IPS-18a (cell line): ENCODE results near the gene MAP3K10.

ENCODE experiments used
- H3K27ac ChIP-seq: one replicate; pipeline ENCODE4 v1.5.1; 2013; ENCODE audit warnings: low read length
- H3K27me3 ChIP-seq: one replicate; pipeline ENCODE4 v1.6.1; 2013; ENCODE audit warnings: mild to moderate bottlenecking, low read length; ENCODE audit not compliant: control insufficient read depth, insufficient read depth
- H3K36me3 ChIP-seq: one replicate; pipeline ENCODE4 v1.6.1; 2013; ENCODE audit warnings: low read depth, low read length; ENCODE audit not compliant: control insufficient read depth
- H3K4me1 ChIP-seq: one replicate; pipeline ENCODE4 v1.6.1; 2013; ENCODE audit warnings: low read depth, low read length; ENCODE audit not compliant: control insufficient read depth
- H3K4me3 ChIP-seq: one replicate; pipeline ENCODE4 v1.5.1; 2013; ENCODE audit warnings: low read length
- H3K9ac ChIP-seq: one replicate; pipeline ENCODE4 v1.6.1; 2013; ENCODE audit warnings: mild to moderate bottlenecking, low read length, moderate library complexity
- H3K9me3 ChIP-seq: one replicate; pipeline ENCODE4 v1.6.1; 2013; ENCODE audit warnings: low read depth, low read length; ENCODE audit not compliant: control insufficient read depth

The MAP3K10 gene

DNA sequence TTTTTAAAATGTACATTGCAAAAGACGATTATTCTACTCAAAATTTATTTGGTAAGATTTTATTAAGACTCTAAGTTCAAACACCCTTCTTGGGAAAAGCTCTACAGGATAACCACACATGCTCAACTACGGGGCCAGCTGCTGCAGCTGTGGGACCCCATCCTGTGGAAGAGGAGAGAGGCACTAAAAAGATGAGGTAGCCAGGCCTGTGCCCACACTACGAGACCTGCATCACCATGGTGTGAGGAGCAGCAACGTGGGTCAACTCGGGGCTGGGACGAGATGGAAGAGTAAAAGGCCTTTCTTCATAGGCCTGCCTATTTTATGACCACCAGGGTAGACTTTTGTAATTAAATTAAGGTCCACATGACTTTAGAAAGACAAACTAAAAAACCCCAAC is 39.8 kb downstream of the MAP3K10 start:
- peaks cover 7% of the 10 kb centered on the region for H3K36me3 ChIP-seq
- H3K4me1 ChIP-seq, result peaks cover 19% of the 10 kb centered on the region
- no peaks in the 10 kb centered on the region for H3K27me3 ChIP-seq
- H3K9ac ChIP-seq, result no peak overlapping the region
- H3K4me3 ChIP-seq, result no peak overlapping the region
- no peak overlapping the region for H3K27ac ChIP-seq
- H3K9me3 ChIP-seq, result no peaks in the 10 kb centered on the region

DNA sequence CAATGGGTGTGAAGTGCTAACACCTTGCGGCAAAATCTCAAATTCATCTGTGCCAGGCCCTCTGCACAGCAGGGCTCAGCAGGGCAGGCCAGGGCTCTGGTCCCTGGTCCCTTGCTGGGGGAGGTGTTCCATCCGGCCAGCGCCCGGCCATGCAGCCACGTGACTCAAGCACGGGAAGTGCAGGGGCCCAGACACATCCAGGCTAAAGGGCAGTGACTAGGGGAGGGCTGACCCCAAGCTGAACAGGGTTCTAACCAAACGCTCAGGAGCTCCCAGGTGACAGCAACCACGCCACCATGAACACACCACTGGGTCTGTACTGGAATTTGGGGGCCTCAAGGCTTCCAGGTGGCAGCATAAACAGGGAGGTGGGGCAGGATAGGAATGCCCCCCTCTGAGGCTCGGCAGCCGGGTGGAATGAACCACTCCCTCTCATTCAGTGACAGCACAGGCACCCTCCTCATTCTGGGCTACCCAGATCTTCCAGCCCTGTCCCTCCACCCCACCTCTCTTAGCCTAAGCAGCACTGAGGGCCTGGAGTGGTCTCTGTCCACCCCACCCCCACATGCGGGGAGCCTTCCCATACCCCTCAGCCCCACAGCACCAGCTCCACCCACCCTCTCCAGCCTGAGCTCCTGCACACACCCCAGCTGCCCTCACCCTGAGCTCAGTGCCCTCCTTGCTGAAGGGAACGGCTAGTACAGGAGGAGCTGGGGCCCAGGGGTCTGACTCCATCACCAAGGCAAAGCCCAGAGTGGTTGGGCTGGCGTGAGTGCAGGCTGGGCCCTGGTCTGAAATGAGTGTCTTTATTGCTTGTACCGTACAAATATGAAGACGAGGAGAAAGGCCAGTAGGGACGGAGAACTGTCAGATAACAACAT is 40.6 kb downstream of the MAP3K10 start:
- no peaks in the 10 kb centered on the region for H3K9me3 ChIP-seq
- H3K27ac ChIP-seq, result peak overlapping the region; percentile 6
- peaks cover 12% of the 10 kb centered on the region for H3K36me3 ChIP-seq
- H3K4me1 ChIP-seq, result peaks cover 19% of the 10 kb centered on the region
- no peak overlapping the region for H3K4me3 ChIP-seq
- no peaks in the 10 kb centered on the region for H3K27me3 ChIP-seq
- no peak overlapping the region for H3K9ac ChIP-seq

DNA sequence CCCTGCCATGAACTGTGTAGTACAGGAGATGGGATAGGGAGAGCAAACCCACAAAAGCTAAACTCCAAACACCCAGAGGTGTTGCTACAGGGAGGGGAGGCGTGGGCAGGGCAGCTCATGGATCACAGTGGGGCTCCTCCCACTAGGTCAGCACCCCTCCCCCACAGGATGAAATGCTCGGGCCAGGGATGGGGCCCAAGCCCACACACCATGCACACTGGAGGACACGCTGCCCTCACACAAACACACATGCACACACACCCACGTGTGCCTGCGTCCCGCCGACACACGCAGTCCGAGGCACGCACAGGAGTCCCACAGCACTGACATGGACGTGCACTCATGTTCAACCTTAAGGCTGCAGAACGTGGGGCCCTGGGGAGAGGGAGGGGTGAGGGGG is 41.3 kb downstream of the MAP3K10 start:
- Histone ChIP-seq H3K27me3 (no peaks in the 10 kb centered on the region), H3K4me1 (peaks cover 19% of the 10 kb centered on the region), H3K9me3 (no peaks in the 10 kb centered on the region), H3K9ac (no peak overlapping the region), H3K27ac (no peak overlapping the region), H3K36me3 (peaks cover 16% of the 10 kb centered on the region), H3K4me3 (no peak overlapping the region)

DNA sequence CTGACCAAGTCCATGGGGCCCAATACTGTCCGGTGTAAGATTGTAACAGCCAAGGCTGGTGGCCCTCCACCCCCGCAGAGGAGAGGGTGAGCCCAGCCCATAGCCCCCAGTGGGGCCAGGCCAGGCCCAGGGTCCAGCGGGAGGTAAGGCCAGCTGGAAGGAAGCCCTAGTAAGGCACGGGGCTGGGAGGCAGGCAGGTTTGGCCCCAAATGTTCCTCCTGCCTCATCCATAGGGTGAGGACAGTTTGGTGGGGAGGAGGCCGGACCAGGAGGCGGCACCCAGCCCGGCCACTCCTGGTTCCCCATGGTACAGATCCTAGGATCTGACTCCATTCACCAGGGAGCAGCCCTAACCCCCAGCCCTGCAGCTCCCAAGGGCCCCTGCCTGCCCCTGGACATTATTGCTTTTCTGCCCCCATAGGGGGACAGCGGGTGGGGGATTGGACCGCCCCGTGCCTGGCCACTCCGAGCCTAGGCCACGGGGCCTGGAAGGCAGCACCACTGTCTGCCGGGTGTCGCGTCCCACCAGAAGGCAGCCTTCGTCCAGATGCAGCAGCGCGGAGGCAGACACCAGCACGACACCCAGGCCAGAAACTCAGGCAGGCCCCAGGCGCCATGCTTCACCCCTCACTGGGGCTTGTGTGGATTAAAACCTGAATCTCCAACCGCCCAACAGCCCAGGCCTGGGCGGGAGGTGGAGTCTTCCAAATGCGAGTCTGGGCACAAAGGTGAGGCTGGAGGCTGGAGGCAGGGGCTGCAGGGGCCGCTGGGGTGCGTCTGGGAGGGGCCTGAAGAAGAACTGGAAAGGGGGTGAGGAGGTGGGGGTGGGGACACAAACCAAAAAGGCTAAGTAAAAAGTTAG is 42.0 kb downstream of the MAP3K10 start:
- Histone ChIP-seq H3K27me3 (no peaks in the 10 kb centered on the region), H3K27ac (no peak overlapping the region), H3K36me3 (peaks cover 20% of the 10 kb centered on the region), H3K4me1 (peaks cover 19% of the 10 kb centered on the region), H3K9ac (no peak overlapping the region), H3K4me3 (no peak overlapping the region), H3K9me3 (no peaks in the 10 kb centered on the region)

DNA sequence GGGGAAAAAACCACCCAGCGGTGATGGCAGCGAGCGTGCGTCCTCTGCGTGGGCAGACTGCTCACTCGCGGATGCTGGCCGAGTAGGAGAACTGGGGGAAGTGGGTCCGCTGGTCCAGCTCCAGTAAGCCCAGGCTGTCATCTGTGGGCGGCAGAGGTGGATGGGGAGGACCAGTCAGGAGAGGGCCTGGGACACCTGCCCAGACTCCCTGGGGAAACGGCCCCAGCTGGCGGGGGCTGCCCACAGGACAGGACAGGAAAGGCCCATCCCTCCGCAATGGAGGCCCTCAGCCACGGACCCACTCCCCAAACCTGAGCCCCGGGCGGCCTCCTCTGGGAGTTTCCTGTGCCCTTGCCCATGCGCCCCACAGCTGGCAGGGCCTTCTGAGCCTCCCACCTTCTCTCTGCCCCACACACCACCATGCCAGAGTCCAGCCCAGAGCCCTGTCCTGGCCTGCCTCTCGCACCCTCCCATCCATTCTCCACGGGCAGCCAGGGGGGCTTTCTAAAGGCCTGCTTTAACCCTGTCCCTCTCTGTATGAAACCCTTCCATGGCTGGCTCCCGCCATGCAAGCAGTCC is 42.7 kb downstream of the MAP3K10 start:
- no peak overlapping the region for H3K27ac ChIP-seq
- H3K4me1 ChIP-seq, result peaks cover 19% of the 10 kb centered on the region
- H3K9me3 ChIP-seq, result no peaks in the 10 kb centered on the region
- H3K9ac ChIP-seq, result no peak overlapping the region
- H3K27me3 ChIP-seq, result no peaks in the 10 kb centered on the region
- peaks cover 22% of the 10 kb centered on the region for H3K36me3 ChIP-seq
- no peak overlapping the region for H3K4me3 ChIP-seq

DNA sequence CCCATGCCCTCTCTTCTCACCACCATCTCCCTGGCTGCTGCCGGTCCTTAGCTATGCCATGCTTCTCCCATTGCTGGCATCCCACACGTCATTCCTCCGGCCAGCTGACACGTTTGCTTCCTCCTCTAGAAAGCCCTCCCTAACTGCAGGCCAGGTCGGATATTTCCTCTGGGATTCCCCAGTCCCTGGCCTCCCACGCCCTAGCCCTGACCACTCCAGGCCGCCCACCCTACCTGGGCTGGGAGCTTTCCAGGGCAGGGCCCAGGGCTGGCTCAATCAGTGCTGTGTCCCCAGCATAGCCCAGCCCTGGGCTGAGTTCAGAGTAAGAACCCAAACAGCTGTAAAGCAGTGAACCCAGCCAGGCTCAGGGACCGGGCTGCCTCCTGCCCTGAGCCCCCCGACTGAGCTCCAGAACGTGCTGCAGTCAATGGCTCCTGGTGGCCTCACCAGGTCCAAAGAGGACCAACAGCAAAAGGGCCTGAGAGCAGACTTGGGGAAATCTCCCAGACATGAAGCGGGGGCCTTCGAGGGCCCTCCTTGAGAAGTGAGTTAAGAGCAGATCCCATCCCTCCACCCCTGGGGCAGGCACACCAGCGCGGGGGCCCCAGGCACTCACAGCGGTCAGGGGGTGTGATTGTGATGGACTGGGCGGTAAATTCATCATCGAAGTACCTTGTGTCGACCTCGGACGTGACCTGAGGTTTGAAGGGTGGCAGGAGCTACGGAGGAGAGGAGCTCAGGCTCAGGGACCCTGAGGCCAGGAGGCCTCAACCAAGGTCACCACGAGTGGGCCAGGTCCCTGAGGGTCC is 43.4 kb downstream of the MAP3K10 start:
- Histone ChIP-seq H3K9me3 (no peaks in the 10 kb centered on the region), H3K27ac (no peak overlapping the region), H3K36me3 (peaks cover 29% of the 10 kb centered on the region), H3K9ac (no peak overlapping the region), H3K4me1 (peaks cover 19% of the 10 kb centered on the region), H3K27me3 (no peaks in the 10 kb centered on the region), H3K4me3 (no peak overlapping the region)

DNA sequence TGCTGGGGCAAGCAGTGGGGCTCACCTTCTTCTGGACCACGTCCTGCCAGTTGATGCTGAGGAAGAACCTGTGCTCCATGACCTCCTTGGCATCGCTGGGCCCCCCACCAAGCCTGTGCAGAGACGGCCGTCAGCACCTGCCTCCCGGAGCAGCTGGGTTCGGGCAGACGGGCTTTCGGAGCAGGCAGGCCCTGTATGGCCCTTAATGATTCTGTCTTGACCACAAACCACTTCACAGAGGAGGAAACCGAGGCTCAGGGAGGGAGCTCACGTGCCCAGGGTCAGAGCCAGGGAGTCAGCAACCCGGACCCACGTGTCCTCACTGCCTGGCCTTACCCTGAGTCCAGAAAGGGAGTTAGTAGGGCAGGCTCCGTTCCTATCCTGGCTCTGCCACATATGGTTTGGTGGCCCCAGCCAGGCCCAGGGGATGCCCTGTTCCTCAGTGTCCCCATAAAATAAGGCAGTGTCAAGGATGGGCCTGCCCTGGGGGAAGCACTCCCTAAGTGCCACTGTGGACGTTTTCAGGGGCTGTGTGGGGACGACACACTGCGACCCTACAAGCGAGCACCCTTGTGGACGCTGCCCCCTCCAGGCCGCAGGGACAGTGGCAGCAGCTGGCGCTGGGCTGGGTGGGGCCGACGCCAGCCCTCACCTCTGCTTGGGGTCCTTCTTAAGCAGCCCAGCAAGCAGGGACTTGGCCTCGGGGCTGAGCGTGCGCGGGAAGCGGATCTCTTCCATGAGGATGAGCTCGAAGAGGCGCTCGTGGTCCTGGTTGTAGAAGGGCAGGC is 44.2 kb downstream of the MAP3K10 start:
- no peak overlapping the region for H3K9ac ChIP-seq
- no peaks in the 10 kb centered on the region for H3K27me3 ChIP-seq
- peaks cover 19% of the 10 kb centered on the region for H3K4me1 ChIP-seq
- H3K4me3 ChIP-seq, result no peak overlapping the region
- no peak overlapping the region for H3K27ac ChIP-seq
- peaks cover 37% of the 10 kb centered on the region for H3K36me3 ChIP-seq
- no peaks in the 10 kb centered on the region for H3K9me3 ChIP-seq

DNA sequence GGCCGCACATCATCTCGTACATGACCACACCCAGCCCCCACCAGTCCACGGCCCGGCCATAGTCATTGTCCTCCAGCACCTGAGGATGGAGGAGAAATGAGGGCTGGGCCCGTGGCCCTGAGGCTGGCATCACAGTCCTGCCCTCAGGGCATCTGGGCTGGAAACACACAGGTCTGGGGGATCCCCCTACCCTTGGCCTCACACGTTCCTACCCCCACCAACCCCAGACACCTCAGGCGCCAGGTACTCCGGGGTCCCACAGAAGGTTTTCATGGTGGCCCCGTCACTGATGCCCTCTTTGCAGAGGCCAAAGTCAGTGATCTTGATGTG is 44.8 kb downstream of the MAP3K10 start:
- no peak overlapping the region for H3K4me3 ChIP-seq
- H3K9me3 ChIP-seq, result no peaks in the 10 kb centered on the region
- H3K9ac ChIP-seq, result no peak overlapping the region
- H3K27me3 ChIP-seq, result no peaks in the 10 kb centered on the region
- no peak overlapping the region for H3K27ac ChIP-seq
- peaks cover 40% of the 10 kb centered on the region for H3K36me3 ChIP-seq
- peaks cover 18% of the 10 kb centered on the region for H3K4me1 ChIP-seq

DNA sequence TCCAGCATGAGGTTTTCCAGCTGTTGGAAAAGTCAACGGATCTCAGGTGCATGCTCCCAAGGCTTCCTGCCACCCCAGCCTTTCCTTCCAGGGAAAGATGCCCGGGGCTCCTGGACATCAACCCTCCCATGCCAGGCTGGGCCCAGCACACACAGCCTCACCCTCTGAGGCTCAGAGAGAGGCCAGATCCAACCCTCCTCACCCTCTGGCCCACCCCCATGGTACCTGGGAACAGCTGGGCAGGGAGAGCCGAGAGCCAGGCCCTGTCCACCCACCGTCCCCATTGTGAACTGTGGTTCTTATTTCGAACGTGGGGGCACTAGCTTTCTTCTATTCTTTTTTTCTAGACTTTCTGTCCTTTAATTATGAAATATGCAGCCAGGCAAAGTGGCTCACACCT is 45.1 kb downstream of the MAP3K10 start:
- Histone ChIP-seq H3K4me3 (no peak overlapping the region), H3K27ac (no peak overlapping the region), H3K27me3 (no peaks in the 10 kb centered on the region), H3K36me3 (peaks cover 40% of the 10 kb centered on the region), H3K9ac (no peak overlapping the region), H3K4me1 (peaks cover 14% of the 10 kb centered on the region), H3K9me3 (no peaks in the 10 kb centered on the region)

DNA sequence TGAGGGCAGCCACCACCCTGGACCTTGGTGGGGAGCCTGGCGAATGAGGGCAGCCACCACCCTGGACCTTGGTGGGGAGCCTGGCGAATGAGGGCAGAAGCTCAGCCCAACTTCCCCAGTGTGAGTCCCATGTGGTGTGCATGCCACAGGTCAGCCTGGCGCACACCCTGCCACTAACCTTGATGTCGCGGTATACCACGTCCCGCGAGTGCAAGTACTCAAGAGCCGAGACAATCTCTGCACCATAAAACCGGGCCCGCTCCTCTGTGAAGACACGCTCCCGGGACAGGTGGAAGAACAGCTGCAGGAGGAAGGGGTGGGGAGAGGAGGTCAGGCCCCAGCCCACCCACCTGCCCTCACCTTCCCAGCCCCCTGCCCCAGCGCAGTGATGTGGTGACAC is 46.6 kb downstream of the MAP3K10 start:
- H3K4me1 ChIP-seq, result no peaks in the 10 kb centered on the region
- no peaks in the 10 kb centered on the region for H3K9me3 ChIP-seq
- H3K27ac ChIP-seq, result no peak overlapping the region
- no peaks in the 10 kb centered on the region for H3K27me3 ChIP-seq
- H3K4me3 ChIP-seq, result no peak overlapping the region
- no peak overlapping the region for H3K9ac ChIP-seq
- peaks cover 47% of the 10 kb centered on the region for H3K36me3 ChIP-seq
